Measurements from ENCODE around the gene MFSD6. TPM values are rescaled to one million over a fixed set of nuclear protein-coding genes. Genes with fewer than 3 reads are reported as not detected.

Gene MFSD6
- total RNA-seq, 4 donors from 2014 or later, result 132 to 189 (median 182) TPM

DNA sequence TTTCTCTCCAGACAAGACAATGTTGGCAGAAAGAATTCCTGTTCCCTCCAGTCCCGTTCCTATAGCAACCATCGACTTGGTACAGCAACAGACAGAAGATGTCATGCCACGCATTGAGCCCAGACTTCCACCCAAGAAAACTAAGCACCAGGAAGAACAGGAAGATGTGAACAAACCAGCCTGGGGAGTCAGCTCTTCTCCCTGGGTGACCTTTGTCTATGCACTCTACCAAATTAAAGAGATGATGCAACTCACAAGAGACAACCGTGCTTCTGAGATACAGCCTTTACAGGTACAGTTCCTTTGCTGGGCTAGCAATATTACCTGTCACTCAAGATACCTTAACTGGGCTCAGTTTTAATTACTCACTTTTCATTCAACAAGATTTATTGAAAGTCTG, 89.3 kb downstream of the MFSD6 start:
- peaks cover 0 to 5% of the 10 kb centered on the region in 2 donors for H3K36me3 ChIP-seq
- no peak overlapping the region for H3K4me3 ChIP-seq (replicated peaks in 1 of 3)
- TF ChIP-seq POLR2A (IDR thresholded peaks at IDR 0.05), result no peak
- no peak for TF ChIP-seq CTCF (IDR thresholded peaks at IDR 0.05)
- no peaks in the 10 kb centered on the region for H3K9me3 ChIP-seq
- H3K27me3 ChIP-seq, result no peaks in the 10 kb centered on the region
- intact Hi-C loops (cut with DNase I), result no loop called here
- H3K27ac ChIP-seq, result no peak overlapping the region
- peaks cover 4 to 21% of the 10 kb centered on the region in 2 donors for H3K4me1 ChIP-seq
- 88 to 91% methylated on average over 4 of the region's 4 CpGs for WGBS, 2 donors
- DNase-seq, result no peak

DNA sequence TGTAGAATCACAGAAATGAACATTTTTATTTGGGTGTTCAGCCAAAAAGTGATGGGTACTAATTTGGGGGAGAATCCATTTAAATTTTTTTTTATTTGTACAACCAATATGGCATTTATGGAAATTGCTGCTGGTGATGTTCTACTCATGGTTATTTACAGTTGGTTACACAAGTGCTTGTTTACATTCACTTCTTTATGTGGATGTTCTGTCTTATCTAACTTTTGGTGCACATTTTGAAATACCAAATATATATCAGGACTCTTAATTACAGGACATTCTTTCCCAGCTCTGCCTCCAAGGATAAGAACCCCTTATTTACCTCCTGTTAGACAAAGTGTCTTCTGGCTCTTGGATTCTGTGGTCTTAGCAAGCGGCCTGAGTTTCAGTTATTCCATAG, 91.1 kb downstream of the MFSD6 start:
- intact Hi-C loops (cut with DNase I), result no loop called here
- TF ChIP-seq POLR2A (IDR thresholded peaks at IDR 0.05), result no peak
- no peak for TF ChIP-seq CTCF (IDR thresholded peaks at IDR 0.05)
- no peaks in the 10 kb centered on the region for H3K27me3 ChIP-seq
- H3K4me3 ChIP-seq (replicated peaks in 1 of 3), result no peak overlapping the region
- H3K4me1 ChIP-seq, result peaks cover 4 to 21% of the 10 kb centered on the region in 2 donors
- H3K36me3 ChIP-seq, result peaks cover 0 to 5% of the 10 kb centered on the region in 2 donors
- no peaks in the 10 kb centered on the region for H3K9me3 ChIP-seq
- H3K27ac ChIP-seq, result peak overlapping the region in 1 of 3 donors; percentile 78
- DNase-seq, result no peak
- 100% methylated on average over 1 of the region's 1 CpG for WGBS, 2 donors

DNA sequence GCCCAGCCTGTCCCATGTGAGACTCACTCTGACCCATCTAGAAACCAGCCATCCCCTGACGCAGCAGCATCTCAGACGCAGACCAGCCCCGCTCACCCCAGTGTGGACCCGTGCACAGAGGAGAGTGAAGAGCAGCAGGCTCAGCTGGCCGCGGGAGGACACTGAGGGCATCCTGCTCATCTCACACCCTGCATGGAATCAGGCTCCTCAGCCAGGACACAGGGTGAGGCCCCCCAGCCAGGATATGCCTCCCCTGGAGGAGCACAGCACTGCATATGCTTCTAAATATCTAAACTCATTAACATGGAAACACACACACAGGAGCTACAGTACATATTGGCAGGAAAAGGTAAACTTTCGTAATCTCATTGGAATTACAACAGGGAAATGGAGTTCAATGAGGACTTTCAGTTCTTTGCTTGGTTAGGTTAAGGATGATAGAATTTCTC, 91.9 kb downstream of the MFSD6 start:
- DNase-seq, result peak in 1 of 2 donors; percentile 6

DNA sequence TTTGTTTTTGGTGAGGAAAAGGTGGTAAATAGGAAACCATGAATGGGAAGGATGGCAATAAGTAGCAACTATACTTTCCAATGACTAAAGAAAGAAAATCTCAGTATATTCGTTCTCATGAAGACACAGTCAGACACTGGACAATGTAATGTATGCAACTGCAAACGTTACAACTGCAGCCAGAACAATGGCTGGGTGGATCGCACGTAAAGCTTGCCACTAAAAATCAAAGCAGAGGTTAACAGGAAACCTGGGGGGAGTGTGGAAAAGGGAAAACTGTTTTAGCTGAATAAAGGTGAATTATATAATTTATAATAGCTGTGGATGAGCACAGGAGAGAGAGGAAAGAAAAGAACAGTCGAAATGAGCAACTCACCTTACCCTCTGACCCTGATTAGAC, 93.1 kb downstream of the MFSD6 start:
- H3K27me3 ChIP-seq, result no peaks in the 10 kb centered on the region
- peak overlapping the region in 1 of 3 donors; percentile 78 for H3K27ac ChIP-seq
- DNase-seq, result no peak
- TF ChIP-seq POLR2A (IDR thresholded peaks at IDR 0.05) (no peak), CTCF (IDR thresholded peaks at IDR 0.05) (no peak)
- WGBS, 2 donors, result 72 to 78% methylated on average over 5 of the region's 5 CpGs
- no peaks in the 10 kb centered on the region for H3K9me3 ChIP-seq
- intact Hi-C loops (cut with DNase I), result no loop called here
- H3K4me1 ChIP-seq, result peaks cover 4 to 21% of the 10 kb centered on the region in 2 donors
- H3K4me3 ChIP-seq (replicated peaks in 1 of 3), result no peak overlapping the region
- peaks cover 0 to 5% of the 10 kb centered on the region in 2 donors for H3K36me3 ChIP-seq

More for the DNA sequence above, 91.9 kb downstream of the MFSD6 start:
- Histone ChIP-seq H3K4me3 (replicated peaks in 1 of 3) (no peak overlapping the region), H3K27ac (peak overlapping the region; percentile 13 to 80 (median 78)), H3K4me1 (peaks cover 4 to 21% of the 10 kb centered on the region in 2 donors), H3K36me3 (peaks cover 0 to 5% of the 10 kb centered on the region in 2 donors), H3K9me3 (no peaks in the 10 kb centered on the region), H3K27me3 (no peaks in the 10 kb centered on the region)
- 66 to 87% methylated on average over 7 of the region's 7 CpGs for WGBS, 2 donors
- intact Hi-C loops (cut with DNase I), result no loop called here
- TF ChIP-seq POLR2A (IDR thresholded peaks at IDR 0.05), result no peak
- no peak for TF ChIP-seq CTCF (IDR thresholded peaks at IDR 0.05)

GRCh38 chr2:190501702-190502407, 93.7 kb downstream of the MFSD6 start:
- intact Hi-C loops (cut with DNase I), result no loop called here
- H3K36me3 ChIP-seq, result peaks cover 0 to 5% of the 10 kb centered on the region in 2 donors
- TF ChIP-seq CTCF (IDR thresholded peaks at IDR 0.05), result no peak
- peaks cover 8 to 26% of the 10 kb centered on the region in 2 donors for H3K4me1 ChIP-seq
- H3K27ac ChIP-seq, result peak overlapping the region in 1 of 3 donors; percentile 78
- no peak overlapping the region for H3K4me3 ChIP-seq (replicated peaks in 1 of 3)
- no peak for DNase-seq
- H3K9me3 ChIP-seq, result no peaks in the 10 kb centered on the region
- no peaks in the 10 kb centered on the region for H3K27me3 ChIP-seq
- WGBS, 2 donors, result 81 to 83% methylated on average over 3 of the region's 3 CpGs

Data from thyroid gland (tissue), 4 donors.